ENCODE measurements around the gene KCND1.

Gene KCND1

GRCh38 chrX:48945517-48946348 is 25.9 kb downstream of the KCND1 start:
- peak; percentile 92 for TF ChIP-seq CTCF (IDR thresholded peaks at IDR 0.05; ENCODE audit: borderline replicate concordance, control extremely low read depth, extremely low read depth, insufficient read depth, missing control alignments)
- DNase-seq (ENCODE audit: low spot score): peak; percentile 61
- in situ Hi-C loops (cut with MboI; ENCODE audit: low sequenced_read_pairs, unreplicated experiment): no loop called here

GRCh38 chrX:48942895-48943294 is 28.7 kb downstream of the KCND1 start:
- TF ChIP-seq CTCF (IDR thresholded peaks at IDR 0.05; ENCODE audit: borderline replicate concordance, control extremely low read depth, extremely low read depth, insufficient read depth, missing control alignments): no peak
- no peak for DNase-seq (ENCODE audit: low spot score)
- in situ Hi-C loops (cut with MboI; ENCODE audit: low sequenced_read_pairs, unreplicated experiment): no loop called here

GRCh38 chrX:48940404-48940955 is 31.2 kb downstream of the KCND1 start:
- TF ChIP-seq CTCF (IDR thresholded peaks at IDR 0.05; ENCODE audit: borderline replicate concordance, control extremely low read depth, extremely low read depth, insufficient read depth, missing control alignments): no peak
- in situ Hi-C loops (cut with MboI; ENCODE audit: low sequenced_read_pairs, unreplicated experiment): no loop called here
- DNase-seq (ENCODE audit: low spot score): no peak

GRCh38 chrX:48939524-48940228 is 32.0 kb downstream of the KCND1 start:
- in situ Hi-C loops (cut with MboI; ENCODE audit: low sequenced_read_pairs, unreplicated experiment): no loop called here
- no peak for TF ChIP-seq CTCF (IDR thresholded peaks at IDR 0.05; ENCODE audit: borderline replicate concordance, control extremely low read depth, extremely low read depth, insufficient read depth, missing control alignments)
- DNase-seq (ENCODE audit: low spot score): no peak

GRCh38 chrX:48938721-48939425 is 32.8 kb downstream of the KCND1 start:
- in situ Hi-C loops (cut with MboI; ENCODE audit: low sequenced_read_pairs, unreplicated experiment): no loop called here
- DNase-seq (ENCODE audit: low spot score): peak; percentile 53
- no peak for TF ChIP-seq CTCF (IDR thresholded peaks at IDR 0.05; ENCODE audit: borderline replicate concordance, control extremely low read depth, extremely low read depth, insufficient read depth, missing control alignments)

All from GM13976 (cell line).